ENCODE data around the gene DDN. TPM values are rescaled to one million over a fixed set of nuclear protein-coding genes. Genes with fewer than 3 reads are reported as not detected.

DDN gene
- polyA plus RNA-seq, 4 donors, result 1.2 to 83.4 (median 74.8) TPM

GRCh38 chr12:49015196-49015595, 16.0 kb upstream of the DDN start:
- no peak for DNase-seq (ENCODE audit: low read depth in 4 of 4, low spot score in 3 of 4)

GRCh38 chr12:49014547-49014946, 15.4 kb upstream of the DDN start:
- no peak for DNase-seq (ENCODE audit: low read depth in 4 of 4, low spot score in 3 of 4)

DNA sequence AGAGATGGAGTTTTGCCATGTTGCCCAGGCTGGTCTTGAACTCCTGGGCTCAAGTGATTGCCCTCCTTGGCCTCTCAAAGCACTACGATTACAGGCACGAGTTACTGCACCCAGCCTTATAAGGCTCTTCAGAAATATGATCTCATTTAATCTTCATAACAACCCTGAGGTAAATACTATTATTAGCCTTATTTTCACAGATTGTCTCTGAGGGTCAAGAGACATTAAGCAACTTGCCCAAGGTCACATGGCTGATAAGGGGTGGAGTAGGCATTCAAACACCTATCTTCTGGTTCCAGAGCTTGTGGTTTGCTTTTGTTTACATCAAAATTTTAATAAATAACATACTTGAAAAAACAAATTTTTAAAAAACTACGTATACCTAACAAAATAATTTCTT, 14.3 kb upstream of the DDN start:
- DNase-seq (ENCODE audit: low read depth in 4 of 4, low spot score in 3 of 4), result no peak

DNA sequence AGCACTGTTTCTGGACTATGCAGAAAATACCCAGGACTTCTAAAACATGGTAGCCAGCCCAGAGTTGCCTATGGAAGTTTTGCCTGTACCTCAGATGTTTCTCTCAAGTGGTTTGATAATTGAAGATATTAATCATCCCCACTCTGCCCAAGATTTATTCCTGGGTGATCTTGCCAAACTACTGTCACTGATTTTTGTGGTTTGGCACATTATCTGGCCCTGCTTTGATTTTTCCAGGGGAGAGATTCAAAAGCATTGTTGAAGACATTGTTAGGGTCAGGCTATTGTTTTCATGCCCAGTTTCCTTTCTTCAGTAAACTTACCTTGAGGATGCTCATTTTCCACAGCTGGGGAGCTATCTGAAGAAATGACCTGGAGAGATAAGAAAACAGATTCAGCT, 13.6 kb upstream of the DDN start:
- no peak for DNase-seq (ENCODE audit: low read depth in 4 of 4, low spot score in 3 of 4)

GRCh38 chr12:49010092-49010668, 11.0 kb upstream of the DDN start:
- DNase-seq (ENCODE audit: low read depth in 4 of 4, low spot score in 3 of 4), result no peak

- DNase-seq (ENCODE audit: low read depth in 4 of 4, low spot score in 3 of 4), result no peak
Measured at GRCh38 chr12:49008943-49009342, 9.8 kb upstream of the DDN start.

DNA sequence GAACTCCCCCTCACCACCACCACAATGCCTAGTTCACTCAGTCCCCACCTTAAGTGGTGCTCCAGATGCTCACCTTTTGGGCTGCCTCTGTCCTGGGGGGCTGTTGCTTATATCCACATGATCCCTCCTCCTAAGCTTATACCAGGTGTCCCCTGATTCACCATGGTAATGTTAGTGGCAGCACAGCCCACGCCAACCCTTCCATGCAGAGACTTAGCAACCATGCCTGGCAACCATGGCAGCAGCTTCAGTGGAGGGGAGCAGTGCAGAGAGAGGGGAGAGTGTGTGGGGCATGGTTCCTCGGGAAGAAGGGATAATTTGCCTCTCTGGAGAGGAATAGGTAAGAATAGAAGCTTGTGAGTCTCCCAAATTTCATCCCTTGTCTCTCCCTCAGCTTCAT, 1.2 kb upstream of the DDN start:
- DNase-seq (ENCODE audit: low read depth in 4 of 4, low spot score in 3 of 4), result no peak

GRCh38 chr12:48998497-48999353, 450 bp downstream of the DDN start:
- no peak for DNase-seq (ENCODE audit: low read depth in 4 of 4, low spot score in 3 of 4)

- no peak for DNase-seq (ENCODE audit: low read depth in 4 of 4, low spot score in 3 of 4)
Measured at GRCh38 chr12:48997719-48998496, 1.3 kb downstream of the DDN start.

DNA sequence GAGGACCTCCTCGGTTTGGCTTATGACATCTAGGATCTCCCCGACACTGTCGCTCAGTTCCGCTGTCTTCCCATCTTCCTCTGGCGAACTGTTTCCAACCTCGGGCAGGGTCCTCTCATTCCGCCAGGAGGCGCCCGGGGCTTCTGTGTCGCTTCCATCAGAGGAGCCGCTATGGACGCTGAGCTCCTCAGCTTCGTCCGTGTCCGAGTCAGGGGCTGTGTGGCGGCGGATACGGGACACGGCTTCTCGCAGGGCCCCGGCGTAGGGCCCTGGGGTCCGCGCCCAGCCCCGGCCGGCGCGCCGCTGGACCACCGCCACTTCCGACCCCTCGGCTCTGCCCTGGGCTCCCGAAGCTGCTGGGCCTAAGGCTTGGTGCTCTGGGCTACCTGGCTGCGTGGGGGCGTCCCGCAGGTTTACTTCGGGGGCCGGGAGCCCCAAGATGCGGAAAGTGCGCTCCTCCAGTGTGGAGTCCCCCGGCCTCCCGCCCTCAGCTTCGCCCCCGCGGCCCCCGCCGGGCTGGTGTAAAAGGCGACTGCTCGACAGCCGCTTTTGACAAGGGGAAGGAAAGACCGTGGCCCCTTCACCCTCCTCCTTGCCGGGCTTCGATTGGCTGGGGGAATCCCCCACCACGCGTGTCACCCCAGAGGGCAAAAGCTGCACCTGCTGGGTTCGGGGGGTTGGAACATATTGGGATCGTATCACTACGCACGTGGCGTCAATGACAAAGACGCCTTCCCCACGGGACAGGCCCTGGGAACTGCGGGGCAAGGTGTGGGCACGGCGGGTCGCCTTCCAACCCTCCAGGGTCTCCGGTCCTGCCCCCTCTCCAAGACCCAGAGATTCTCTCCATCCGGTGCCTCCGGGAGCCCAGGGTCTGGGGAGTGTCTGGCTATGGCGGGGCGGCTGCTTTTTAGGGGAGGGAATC, 2.1 kb downstream of the DDN start:
- DNase-seq (ENCODE audit: low read depth in 4 of 4, low spot score in 3 of 4), result no peak

- peak; percentile 55 to 78 (median 68) for DNase-seq (ENCODE audit: low read depth in 4 of 4, low spot score in 3 of 4)
Measured at GRCh38 chr12:48995086-48995879, 3.9 kb downstream of the DDN start.

DNA sequence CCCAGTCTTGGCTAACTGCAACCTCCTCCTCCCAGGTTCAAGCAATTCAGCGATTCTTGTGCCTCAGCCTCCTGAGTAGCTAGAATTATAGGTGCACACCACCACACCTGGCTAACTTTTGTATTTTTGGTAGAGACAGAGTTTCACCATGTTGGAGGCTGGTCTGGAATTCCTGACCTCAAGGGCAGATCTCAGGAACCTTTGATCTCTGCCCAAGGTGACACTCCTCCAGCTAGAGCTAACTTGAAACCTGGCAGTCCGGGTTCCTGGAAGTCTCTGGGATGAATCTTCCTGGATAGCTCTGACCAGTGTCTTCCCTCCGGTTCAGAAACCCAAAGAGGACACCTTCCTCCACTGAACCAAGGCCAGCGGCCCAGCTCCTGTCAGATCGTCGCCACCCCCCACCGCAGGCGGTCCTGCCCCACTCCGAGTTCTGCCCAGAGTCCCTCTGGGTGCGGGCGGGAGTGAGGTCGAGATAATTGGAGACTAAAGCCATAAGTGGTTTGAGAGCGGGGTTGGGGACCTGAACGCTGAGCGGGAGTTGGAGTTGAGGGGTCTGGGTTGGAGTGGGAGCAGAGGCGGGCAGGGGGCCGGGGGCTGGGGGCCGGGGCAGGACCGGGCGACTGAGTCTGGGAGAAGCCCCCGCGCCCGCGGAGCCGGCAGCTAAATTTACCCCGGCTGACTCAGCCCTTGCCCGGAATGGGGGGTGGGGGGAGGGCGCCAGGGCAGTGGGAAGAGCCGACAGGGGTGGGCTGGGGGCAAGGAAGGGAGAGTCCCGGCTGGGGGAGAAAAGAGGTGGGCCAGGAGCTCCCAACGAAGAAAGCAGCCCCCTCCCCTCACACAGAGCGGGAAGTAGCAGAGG, 4.7 kb downstream of the DDN start:
- no peak for DNase-seq (ENCODE audit: low read depth in 4 of 4, low spot score in 3 of 4)

DNA sequence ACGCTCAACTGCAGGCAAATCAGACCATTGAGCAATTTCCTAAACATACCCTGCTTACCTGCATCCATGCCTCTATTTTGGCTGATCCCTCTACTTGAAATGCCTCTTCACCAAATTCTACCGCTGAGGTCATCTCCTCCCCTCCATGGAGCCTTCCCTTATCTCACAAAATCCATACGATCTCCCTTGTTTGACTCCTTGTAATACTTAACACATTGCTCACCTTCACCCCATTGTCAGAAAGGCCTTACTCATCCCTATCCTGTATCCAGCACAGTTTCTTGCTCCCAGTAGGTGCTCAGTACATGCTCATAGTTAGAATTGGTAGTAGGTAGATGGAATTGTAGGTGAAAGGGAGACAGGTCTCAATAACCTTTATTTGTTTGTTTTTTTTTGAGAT, 5.4 kb downstream of the DDN start:
- no peak for DNase-seq (ENCODE audit: low read depth in 4 of 4, low spot score in 3 of 4)

DNA sequence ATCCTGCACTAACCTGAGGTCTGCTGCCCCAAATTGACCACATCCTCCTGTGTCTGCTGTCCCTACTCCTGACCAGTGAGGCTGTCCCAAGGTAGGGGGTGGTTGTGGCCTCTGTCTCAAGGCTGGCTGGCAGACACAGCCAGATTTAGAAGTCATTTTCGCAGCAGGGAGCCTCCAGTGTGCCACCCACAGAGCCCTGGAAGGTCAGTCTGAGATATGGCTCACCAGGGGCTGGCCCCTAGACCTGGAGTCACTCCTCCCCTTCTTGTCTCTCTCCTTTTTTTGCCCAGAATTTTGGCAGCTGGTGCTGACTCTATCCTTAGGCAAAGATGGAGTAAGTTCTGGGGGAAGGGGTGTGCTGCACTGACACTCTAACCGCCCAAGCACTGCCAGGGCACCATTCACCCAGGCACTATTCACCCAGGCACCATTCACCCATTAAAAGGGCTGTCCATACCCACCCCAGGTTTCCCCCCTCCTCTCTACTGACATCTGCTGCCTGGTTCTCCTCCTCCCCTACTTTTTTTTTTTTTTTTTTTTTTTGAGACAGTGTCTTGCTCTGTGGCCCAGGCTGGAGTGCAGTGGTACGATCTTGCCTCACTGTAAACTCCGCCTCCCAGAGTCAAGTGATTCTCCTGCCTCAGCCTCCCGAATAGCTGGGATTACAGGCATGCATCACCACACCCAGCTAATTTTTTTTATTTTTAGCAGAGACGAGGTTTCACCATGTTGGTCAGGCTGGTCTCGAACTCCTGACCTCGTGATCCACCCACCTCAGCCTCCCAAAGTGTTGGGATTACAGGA, 7.7 kb downstream of the DDN start:
- DNase-seq (ENCODE audit: low read depth in 4 of 4, low spot score in 3 of 4), result no peak

DNA sequence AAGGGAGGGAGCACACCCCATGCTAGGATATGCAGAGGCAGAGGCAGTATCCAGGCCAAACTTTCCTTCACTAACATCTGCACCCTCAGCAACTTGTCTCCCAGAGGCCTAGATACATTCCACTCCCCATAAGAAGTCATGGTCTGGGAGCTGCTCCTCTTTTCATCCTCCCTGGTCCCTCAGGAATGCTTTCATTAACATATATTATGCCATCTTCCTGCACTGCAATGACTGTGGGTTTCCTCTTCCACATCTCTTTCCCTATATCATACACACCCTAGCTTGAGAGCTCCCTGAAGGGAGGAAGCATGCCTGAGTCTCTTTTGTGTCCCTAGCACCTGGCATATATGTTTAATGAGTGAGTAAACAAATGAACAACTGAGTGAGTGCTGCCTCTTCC, 8.6 kb downstream of the DDN start:
- DNase-seq (ENCODE audit: low read depth in 4 of 4, low spot score in 3 of 4), result no peak

GRCh38 chr12:48988030-48988649, 11.0 kb downstream of the DDN start:
- no peak for DNase-seq (ENCODE audit: low read depth in 4 of 4, low spot score in 3 of 4)

GRCh38 chr12:48986720-48987291, 12.4 kb downstream of the DDN start:
- DNase-seq (ENCODE audit: low read depth in 4 of 4, low spot score in 3 of 4), result no peak
